HK-2 (cell line): ENCODE measurements around the gene CRABP1.

Experiments
- DNase-seq: peaks from one replicate; pipeline ENCODE4 v3.0.0-alpha.2; 2018; ENCODE audit not compliant: unreplicated experiment

The CRABP1 gene

GRCh38 chr15:78317145-78317836, 22.9 kb upstream of the CRABP1 start:
- no peak for DNase-seq

- no peak for DNase-seq
Measured at GRCh38 chr15:78319588-78319987, 20.6 kb upstream of the CRABP1 start.

- no peak for DNase-seq
Measured at GRCh38 chr15:78320183-78320582, 20.0 kb upstream of the CRABP1 start.

- DNase-seq = no peak
Measured at GRCh38 chr15:78321041-78321570, 19.0 kb upstream of the CRABP1 start.

- DNase-seq = no peak
Measured at GRCh38 chr15:78321786-78322185, 18.4 kb upstream of the CRABP1 start.

- no peak for DNase-seq
Measured at GRCh38 chr15:78322243-78322642, 17.9 kb upstream of the CRABP1 start.

- no peak for DNase-seq
Measured at GRCh38 chr15:78322724-78323521, 17.2 kb upstream of the CRABP1 start.

GRCh38 chr15:78323693-78324092, 16.5 kb upstream of the CRABP1 start:
- DNase-seq = no peak

GRCh38 chr15:78324144-78324543, 16.0 kb upstream of the CRABP1 start:
- DNase-seq = no peak

GRCh38 chr15:78325092-78325843, 14.9 kb upstream of the CRABP1 start:
- no peak for DNase-seq

- no peak for DNase-seq
Measured at GRCh38 chr15:78327466-78327865, 12.7 kb upstream of the CRABP1 start.

- DNase-seq = no peak
Measured at GRCh38 chr15:78329625-78330024, 10.5 kb upstream of the CRABP1 start.

- DNase-seq = no peak
Measured at GRCh38 chr15:78334845-78335244, 5.3 kb upstream of the CRABP1 start.

GRCh38 chr15:78335985-78336384, 4.2 kb upstream of the CRABP1 start:
- no peak for DNase-seq

GRCh38 chr15:78338781-78339180, 1.4 kb upstream of the CRABP1 start:
- no peak for DNase-seq

- no peak for DNase-seq
Measured at GRCh38 chr15:78339559-78339958, 594 bp upstream of the CRABP1 start.

GRCh38 chr15:78341057-78341987, 1.2 kb downstream of the CRABP1 start:
- no peak for DNase-seq

- no peak for DNase-seq
Measured at GRCh38 chr15:78342021-78342420, 1.9 kb downstream of the CRABP1 start.

GRCh38 chr15:78343276-78344060, 3.3 kb downstream of the CRABP1 start:
- no peak for DNase-seq

- no peak for DNase-seq
Measured at GRCh38 chr15:78345396-78346125, 5.4 kb downstream of the CRABP1 start.
